HepG2 (cell line): ENCODE measurements around the gene BTBD1. TPM values are rescaled to one million over a fixed set of nuclear protein-coding genes. Genes with fewer than 3 reads are reported as not detected.

Experiments
- BRCA1 ChIP-seq: sonication (generic); formaldehyde crosslinking; IDR thresholded peaks from 2 replicates; pipeline ENCODE4 v1.4.0; 2020; ENCODE audit warnings: missing genetic modification reagents
- HES4 ChIP-seq: sonication (generic); formaldehyde crosslinking; IDR thresholded peaks from 2 replicates; pipeline ENCODE4 v1.9.0; 2021; ENCODE audit warnings: mild to moderate bottlenecking, missing genetic modification reagents, borderline replicate concordance
- IKZF4 ChIP-seq: sonication (generic); formaldehyde crosslinking; IDR thresholded peaks from 2 replicates; pipeline ENCODE4 v1.5.1; 2020; ENCODE audit warnings: borderline replicate concordance, mild to moderate bottlenecking, low read depth, missing genetic modification reagents; ENCODE audit errors: not compliant biosample characterization
- KDM1A ChIP-seq: IDR thresholded peaks from 2 replicates; pipeline ENCODE4 v1.6.1; 2016; ENCODE audit warnings: missing compliant biosample characterization
- MLX ChIP-seq: IDR thresholded peaks from 2 replicates; pipeline ENCODE4 v1.6.1; 2016
- NFKBIZ ChIP-seq: IDR thresholded peaks from 2 replicates; pipeline ENCODE4 v1.6.1; 2018; ENCODE audit warnings: missing genetic modification reagents, missing compliant biosample characterization
- TFAP4 ChIP-seq: sonication (generic); IDR thresholded peaks from 2 replicates; pipeline ENCODE4 v1.6.1; 2016; ENCODE audit warnings: low read depth, borderline replicate concordance
- TSC22D2 ChIP-seq: sonication (generic); formaldehyde crosslinking; IDR thresholded peaks from 2 replicates; pipeline ENCODE4 v1.5.1; 2020; ENCODE audit warnings: missing genetic modification reagents, mild to moderate bottlenecking, borderline replicate concordance
- ZBTB40 ChIP-seq, 2 experiments: fragments of 450-650 bp in 1 of 2; sonication (generic) in 1 of 2; formaldehyde crosslinking in 1 of 2; IDR thresholded peaks; 2 replicates each; pipeline versions ENCODE4 v1.6.1 to v1.8.0; 2016 to 2022; ENCODE audit warnings: antibody characterized with exemption in 1 of 2, mild to moderate bottlenecking in 1 of 2, missing genetic modification reagents in 1 of 2
- ZIK1 ChIP-seq: sonication (generic); formaldehyde crosslinking; IDR thresholded peaks from 2 replicates; pipeline ENCODE4 v1.5.0; 2020; ENCODE audit warnings: mild to moderate bottlenecking, low read depth, missing genetic modification reagents, borderline replicate concordance
- ZNF782 ChIP-seq: sonication (generic); formaldehyde crosslinking; IDR thresholded peaks from 2 replicates; pipeline ENCODE4 v1.4.0; 2020; ENCODE audit warnings: missing genetic modification reagents, mild to moderate bottlenecking, borderline replicate concordance
- polyA plus RNA-seq, 8 experiments: library from polyadenylated mRNA; depleted of rRNA in 3 of 8; stranded (reverse) in 7 of 8; unstranded in 1 of 8; fragments of >200 nt; fragmentation: Illumina TruSeq in 4 of 8; extraction: Trizol in 4 of 8; gene quantifications; 2 replicates each; pipeline versions ENCODE4 v1.2.1 to v1.2.3, GENCODE V29; 2011 to 2016; ENCODE audit warnings: low read depth in 4 of 8, missing spikeins in 1 of 8, mixed read lengths in 1 of 8; ENCODE audit not compliant: insufficient read depth in 1 of 8
- total RNA-seq, 5 experiments: library from RNA; depleted of rRNA; stranded (reverse); fragments of >200 nt; fragmentation: Illumina TruSeq; extraction: Trizol; gene quantifications; 2 replicates each; pipeline ENCODE4 v1.2.3, GENCODE V29; 2016; ENCODE audit warnings: low read depth in 1 of 5
- TF ChIP-seq, protein P1 (sequence below): sonication (generic); formaldehyde crosslinking; IDR thresholded peaks from 2 replicates; pipeline ENCODE4 v1.4.0; 2020; ENCODE audit warnings: missing genetic modification reagents

The BTBD1 gene
- total and polyA plus RNA-seq, 2 of the 13 experiments (the other 11 are each of a cell fraction or from before 2014, with no cell fraction given): 32.1 to 53.9 TPM

DNA sequence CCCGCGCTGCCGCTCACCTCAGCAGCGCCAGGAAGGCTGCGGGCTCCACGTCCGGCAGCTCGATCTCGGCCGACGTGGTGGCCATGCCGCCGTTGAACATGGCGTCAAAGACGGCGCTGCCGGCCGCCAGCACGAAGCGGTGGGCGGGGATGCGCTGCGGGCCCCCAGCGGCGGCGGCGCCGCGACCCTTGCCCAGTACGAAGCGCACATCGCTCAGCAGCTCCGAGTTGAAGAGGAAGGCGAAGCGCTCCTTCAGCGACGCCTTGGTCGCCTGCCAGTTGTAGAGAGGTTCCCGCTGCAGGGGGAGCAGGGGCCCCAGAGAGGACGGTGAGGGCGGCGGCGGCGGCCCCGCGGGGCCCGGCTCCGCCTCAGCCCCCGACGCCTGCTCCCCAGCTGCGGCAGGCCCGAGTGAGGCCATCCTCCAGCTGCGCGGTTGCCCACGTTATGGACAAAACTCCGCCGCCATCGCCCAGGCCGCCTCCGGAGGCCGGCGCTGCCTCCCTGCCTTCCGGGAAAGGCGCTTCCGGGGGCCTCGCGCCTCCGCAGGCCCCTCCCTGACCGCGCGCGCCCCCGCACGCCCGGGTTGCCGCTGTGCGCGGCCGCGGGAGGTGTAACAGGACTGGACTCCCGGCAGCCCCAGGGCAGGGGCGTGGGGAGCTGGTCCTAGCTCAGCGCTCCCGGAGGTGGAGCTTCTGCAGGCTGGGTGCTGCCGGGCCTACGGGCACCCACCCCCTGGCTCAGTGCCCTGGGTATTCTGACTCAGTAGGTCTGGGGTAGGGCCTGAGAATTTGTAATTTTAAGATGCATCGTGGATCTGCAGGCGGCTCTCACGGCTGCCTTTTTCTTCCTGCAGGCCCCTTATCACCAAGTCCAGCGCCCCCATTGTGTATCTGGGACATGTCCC is at the start of gene BTBD1 (continued):
- TF ChIP-seq, protein P1, sequence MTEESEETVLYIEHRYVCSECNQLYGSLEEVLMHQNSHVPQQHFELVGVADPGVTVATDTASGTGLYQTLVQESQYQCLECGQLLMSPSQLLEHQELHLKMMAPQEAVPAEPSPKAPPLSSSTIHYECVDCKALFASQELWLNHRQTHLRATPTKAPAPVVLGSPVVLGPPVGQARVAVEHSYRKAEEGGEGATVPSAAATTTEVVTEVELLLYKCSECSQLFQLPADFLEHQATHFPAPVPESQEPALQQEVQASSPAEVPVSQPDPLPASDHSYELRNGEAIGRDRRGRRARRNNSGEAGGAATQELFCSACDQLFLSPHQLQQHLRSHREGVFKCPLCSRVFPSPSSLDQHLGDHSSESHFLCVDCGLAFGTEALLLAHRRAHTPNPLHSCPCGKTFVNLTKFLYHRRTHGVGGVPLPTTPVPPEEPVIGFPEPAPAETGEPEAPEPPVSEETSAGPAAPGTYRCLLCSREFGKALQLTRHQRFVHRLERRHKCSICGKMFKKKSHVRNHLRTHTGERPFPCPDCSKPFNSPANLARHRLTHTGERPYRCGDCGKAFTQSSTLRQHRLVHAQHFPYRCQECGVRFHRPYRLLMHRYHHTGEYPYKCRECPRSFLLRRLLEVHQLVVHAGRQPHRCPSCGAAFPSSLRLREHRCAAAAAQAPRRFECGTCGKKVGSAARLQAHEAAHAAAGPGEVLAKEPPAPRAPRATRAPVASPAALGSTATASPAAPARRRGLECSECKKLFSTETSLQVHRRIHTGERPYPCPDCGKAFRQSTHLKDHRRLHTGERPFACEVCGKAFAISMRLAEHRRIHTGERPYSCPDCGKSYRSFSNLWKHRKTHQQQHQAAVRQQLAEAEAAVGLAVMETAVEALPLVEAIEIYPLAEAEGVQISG (CRISPR knock-in tag): peak; percentile 95
- TF ChIP-seq HES4 (CRISPR knock-in tag) (peak; percentile 45; the same call in 1 of the 2 replicates), ZIK1 (CRISPR knock-in tag) (peak; percentile 43; the same call in 1 of the 2 replicates), TSC22D2 (CRISPR knock-in tag) (no peak), IKZF4 (CRISPR knock-in tag) (peak; percentile 77), NFKBIZ (CRISPR knock-in tag) (no peak), BRCA1 (CRISPR knock-in tag) (0 out of 2 replicates have a peak, but pooled peaks have one; percentile 50), ZBTB40 (IDR thresholded peaks at IDR 0.05) (no peak), ZBTB40 (CRISPR knock-in tag; IDR thresholded peaks at IDR 0.05) (no peak), TFAP4 (0 out of 2 replicates have a peak, but pooled peaks have one; percentile 29), MLX (CRISPR knock-in tag) (peak; percentile 22; the same call in 1 of the 2 replicates), ZNF782 (CRISPR knock-in tag) (no peak), KDM1A (no peak)
